CD14-positive monocyte (primary cell): ENCODE data around the gene TIPARP. TPM values are rescaled to one million over a fixed set of nuclear protein-coding genes. Genes with fewer than 3 reads are reported as not detected.

Experiments
- DNase-seq, 3 donors: peaks; one replicate each; pipeline ENCODE4 v3.0.0-alpha.2; 2011 to 2022
- H2AFZ ChIP-seq: 2 replicates; pipeline ENCODE4 v1.6.0; 2012; ENCODE audit warnings: mild to moderate bottlenecking, low read depth, low read length, inconsistent platforms; ENCODE audit not compliant: insufficient read depth, poor library complexity, severe bottlenecking
- H3K27ac ChIP-seq, 2 donors: 1 replicate in 1 of 2; 2 replicates in 1 of 2; pipeline ENCODE4 v1.5.1; 2012 to 2013; ENCODE audit warnings: low read length in 2 of 2, control low read depth in 1 of 2, inconsistent platforms in 1 of 2, low read depth in 1 of 2, mild to moderate bottlenecking in 1 of 2
- H3K27me3 ChIP-seq, 2 donors: one replicate each; pipeline versions ENCODE4 v1.6.0 to v1.6.1; 2011 to 2013; ENCODE audit warnings: low read length in 2 of 2; ENCODE audit not compliant: control insufficient read depth in 2 of 2, insufficient read depth in 2 of 2
- H3K36me3 ChIP-seq, 2 donors: replicated peaks in 1 of 2; 1 replicate in 1 of 2; 2 replicates in 1 of 2; pipeline versions ENCODE4 v1.5.1 to v1.6.1; 2012 to 2013; ENCODE audit warnings: low read length in 2 of 2, control low read depth in 1 of 2, inconsistent platforms in 1 of 2, mild to moderate bottlenecking in 1 of 2; ENCODE audit not compliant: insufficient read depth in 2 of 2, control insufficient read depth in 1 of 2
- H3K4me1 ChIP-seq, 2 donors: 1 replicate in 1 of 2; 2 replicates in 1 of 2; pipeline versions ENCODE4 v1.5.1 to v1.6.1; 2012 to 2013; ENCODE audit warnings: low read length in 2 of 2, control low read depth in 1 of 2, inconsistent platforms in 1 of 2, mild to moderate bottlenecking in 1 of 2, moderate library complexity in 1 of 2; ENCODE audit not compliant: insufficient read depth in 2 of 2, control insufficient read depth in 1 of 2
- H3K4me2 ChIP-seq: replicated peaks from 2 replicates; pipeline ENCODE3; 2012; ENCODE audit warnings: low read length, moderate library complexity, mild to moderate bottlenecking; ENCODE audit not compliant: poor library complexity, severe bottlenecking; ENCODE audit errors: extremely low read depth
- H3K4me3 ChIP-seq, 3 experiments: fragments of 200-600 bp in 1 of 3; sonication (generic) in 1 of 3; replicated peaks in 1 of 3; 1 replicate in 2 of 3; 2 replicates in 1 of 3; pipeline ENCODE4 v1.5.1; 2011 to 2013; ENCODE audit warnings: low read length in 3 of 3, mild to moderate bottlenecking in 3 of 3, control low read depth in 2 of 3, low read depth in 2 of 3, inconsistent platforms in 1 of 3, moderate library complexity in 1 of 3
- H3K79me2 ChIP-seq: 2 replicates; pipeline ENCODE4 v1.6.0; 2012; ENCODE audit warnings: mild to moderate bottlenecking, control low read depth, inconsistent platforms, low read length, moderate library complexity; ENCODE audit not compliant: insufficient read depth
- H3K9ac ChIP-seq: 2 replicates; pipeline ENCODE4 v1.6.0; 2017; ENCODE audit warnings: low read length, mild to moderate bottlenecking; ENCODE audit not compliant: insufficient read depth, poor library complexity, severe bottlenecking
- H3K9me3 ChIP-seq, 2 donors: replicated peaks in 1 of 2; 1 replicate in 1 of 2; 2 replicates in 1 of 2; pipeline versions ENCODE4 v1.5.1 to v1.6.1; 2012 to 2013; ENCODE audit warnings: low read length in 2 of 2, control low read depth in 1 of 2; ENCODE audit not compliant: control insufficient read depth in 1 of 2, insufficient read depth in 1 of 2
- H4K20me1 ChIP-seq: 2 replicates; pipeline ENCODE4 v1.6.0; 2012; ENCODE audit warnings: mild to moderate bottlenecking, low read length, control low read depth, moderate library complexity; ENCODE audit not compliant: insufficient read depth
- H3K27ac Mint-ChIP-seq, 7 donors: one replicate each; pipeline ENCODE4 v1.8.0; 2020; ENCODE audit warnings: mild to moderate bottlenecking in 7 of 7, mixed read lengths in 7 of 7, moderate library complexity in 6 of 7, inconsistent platforms in 2 of 7
- H3K27me3 Mint-ChIP-seq, 3 donors: one replicate each; pipeline ENCODE4 v1.8.0; 2021 to 2022; ENCODE audit warnings: low read depth in 3 of 3, mild to moderate bottlenecking in 3 of 3, mixed read lengths in 3 of 3, moderate library complexity in 3 of 3, inconsistent platforms in 1 of 3
- H3K36me3 Mint-ChIP-seq, 2 donors: one replicate each; pipeline ENCODE4 v1.8.0; 2020; ENCODE audit warnings: mixed read lengths in 2 of 2, inconsistent platforms in 1 of 2, mild to moderate bottlenecking in 1 of 2
- H3K4me1 Mint-ChIP-seq: one replicate; pipeline ENCODE4 v1.8.0; 2020; ENCODE audit warnings: mild to moderate bottlenecking, mixed read lengths
- H3K4me3 Mint-ChIP-seq, 2 donors: one replicate each; pipeline ENCODE4 v1.8.0; 2020; ENCODE audit warnings: mild to moderate bottlenecking in 2 of 2, mixed read lengths in 2 of 2, moderate library complexity in 1 of 2
- H3K9me3 Mint-ChIP-seq, 7 donors: one replicate each; pipeline ENCODE4 v1.8.0; 2020 to 2022; ENCODE audit warnings: mixed read lengths in 7 of 7, mild to moderate bottlenecking in 6 of 7, moderate library complexity in 6 of 7, inconsistent platforms in 2 of 7
- WGBS: methylation state at CpG from one replicate; pipeline ENCODE4 v1.1.5; 2013; ENCODE audit warnings: missing lambda C conversion rate; ENCODE audit not compliant: insufficient coverage; 5-methylcytosine and 5-hydroxymethylcytosine counted together
- intact Hi-C, 2 donors: fragments of 100-400 bp; cut with micrococcal nuclease; formaldehyde crosslinking; loops; one replicate each; pipeline versions ENCODE4 v1.15.0 to v1.15.1; 2023
- polyA plus RNA-seq, 3 donors: library from polyadenylated mRNA; depleted of rRNA in 1 of 3; unstranded in 2 of 3; stranded (reverse) in 1 of 3; fragments of 300-500 nt in 2 of 3; fragments of >200 nt in 1 of 3; fragmentation: Illumina TruSeq in 2 of 3; gene quantifications; 1 replicate in 2 of 3; 2 replicates in 1 of 3; pipeline ENCODE4 v1.2.3, GENCODE V29; 2012 to 2021
- TF ChIP-seq, protein P1 (sequence below): fragments of 200-600 bp; IDR thresholded peaks from one replicate; pipeline ENCODE4 v1.8.0; 2022; ENCODE audit warnings: antibody characterized with exemption, mild to moderate bottlenecking

The TIPARP gene
- polyA plus RNA-seq, 3 donors, result 12.7 to 42.5 (median 16.7) TPM

DNA sequence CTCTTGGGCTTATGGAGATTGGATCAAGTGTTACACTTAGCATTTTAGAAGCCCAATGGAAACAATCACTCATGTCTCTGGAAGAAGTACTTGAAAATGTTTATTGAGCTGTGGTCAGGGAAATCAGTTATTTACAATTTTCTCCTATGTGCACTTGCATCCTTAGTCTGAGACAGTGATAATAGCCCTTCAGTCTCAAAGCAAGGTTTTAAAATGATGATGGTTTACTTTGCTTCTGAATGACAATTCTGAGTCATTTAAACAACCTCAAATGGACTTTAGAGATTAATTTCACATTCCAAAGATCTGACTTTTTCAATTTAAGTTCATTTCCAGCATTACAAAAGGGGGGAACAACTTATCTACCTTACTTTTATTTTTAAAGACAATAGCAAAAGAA is 20.1 kb downstream of the TIPARP start:
- Histone ChIP-seq H3K9me3 (no peaks in the 10 kb centered on the region), H3K9ac (no peak overlapping the region), H3K27me3 (no peaks in the 10 kb centered on the region), H3K4me1 (no peaks in the 10 kb centered on the region), H4K20me1 (peaks cover 63% of the 10 kb centered on the region), H3K4me2 (no peak overlapping the region), H3K4me3 (no peak overlapping the region), H2AFZ (no peak overlapping the region), H3K27ac (no peak overlapping the region), H3K79me2 (peaks cover 41% of the 10 kb centered on the region), H3K36me3 (peaks cover 44 to 69% of the 10 kb centered on the region in 2 donors)
- DNase-seq, result no peak
- H3K36me3 Mint-ChIP-seq, result peaks cover 53 to 70% of the 10 kb centered on the region in 2 donors
- TF ChIP-seq, protein P1, sequence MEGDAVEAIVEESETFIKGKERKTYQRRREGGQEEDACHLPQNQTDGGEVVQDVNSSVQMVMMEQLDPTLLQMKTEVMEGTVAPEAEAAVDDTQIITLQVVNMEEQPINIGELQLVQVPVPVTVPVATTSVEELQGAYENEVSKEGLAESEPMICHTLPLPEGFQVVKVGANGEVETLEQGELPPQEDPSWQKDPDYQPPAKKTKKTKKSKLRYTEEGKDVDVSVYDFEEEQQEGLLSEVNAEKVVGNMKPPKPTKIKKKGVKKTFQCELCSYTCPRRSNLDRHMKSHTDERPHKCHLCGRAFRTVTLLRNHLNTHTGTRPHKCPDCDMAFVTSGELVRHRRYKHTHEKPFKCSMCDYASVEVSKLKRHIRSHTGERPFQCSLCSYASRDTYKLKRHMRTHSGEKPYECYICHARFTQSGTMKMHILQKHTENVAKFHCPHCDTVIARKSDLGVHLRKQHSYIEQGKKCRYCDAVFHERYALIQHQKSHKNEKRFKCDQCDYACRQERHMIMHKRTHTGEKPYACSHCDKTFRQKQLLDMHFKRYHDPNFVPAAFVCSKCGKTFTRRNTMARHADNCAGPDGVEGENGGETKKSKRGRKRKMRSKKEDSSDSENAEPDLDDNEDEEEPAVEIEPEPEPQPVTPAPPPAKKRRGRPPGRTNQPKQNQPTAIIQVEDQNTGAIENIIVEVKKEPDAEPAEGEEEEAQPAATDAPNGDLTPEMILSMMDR, result no peak
- peaks cover 5% of the 10 kb centered on the region for H3K4me1 Mint-ChIP-seq
- H3K4me3 Mint-ChIP-seq, result no peak overlapping the region
- no peaks in the 10 kb centered on the region for H3K9me3 Mint-ChIP-seq
- intact Hi-C loops, result no loop called here
- H3K27ac Mint-ChIP-seq, result no peak overlapping the region
- no peaks in the 10 kb centered on the region for H3K27me3 Mint-ChIP-seq

DNA sequence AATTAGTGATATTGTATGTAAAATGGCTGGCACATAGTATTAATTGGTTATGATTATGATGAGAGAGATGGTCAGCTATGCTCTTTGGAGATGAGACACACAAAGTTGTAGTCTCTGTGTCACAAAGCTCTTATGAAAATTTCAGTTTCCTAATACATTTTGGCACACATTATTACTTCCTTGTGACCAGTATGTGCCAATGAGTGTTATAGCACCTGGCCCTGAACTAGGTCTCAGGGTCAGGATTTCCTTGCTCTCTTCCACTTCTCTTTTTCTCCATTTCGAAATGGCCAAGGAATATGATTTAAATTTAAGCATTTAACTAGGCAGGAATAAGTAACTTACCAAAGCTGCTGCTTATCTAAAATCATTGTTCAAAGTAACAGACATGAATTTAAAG is 28.0 kb downstream of the TIPARP start:
- no peak overlapping the region for H3K4me2 ChIP-seq
- H3K36me3 ChIP-seq, result peaks cover 27 to 55% of the 10 kb centered on the region in 2 donors
- peaks cover 38% of the 10 kb centered on the region for H4K20me1 ChIP-seq
- peaks cover 17% of the 10 kb centered on the region for H3K79me2 ChIP-seq
- H3K27me3 ChIP-seq, result no peaks in the 10 kb centered on the region
- no CpG with 5 or more reads among the region's 1 CpG for WGBS
- TF ChIP-seq, protein P1, result no peak
- H3K4me3 Mint-ChIP-seq, result no peak overlapping the region
- DNase-seq, result peak; percentile 69 to 92 (median 88)
- H3K27ac Mint-ChIP-seq, result peak overlapping the region; percentile 69 to 88 (median 82)
- H3K36me3 Mint-ChIP-seq, result peaks cover 45 to 64% of the 10 kb centered on the region in 2 donors
- no peaks in the 10 kb centered on the region for H3K9me3 ChIP-seq
- H3K27ac ChIP-seq, result peak overlapping the region in 1 of 2 donors; percentile 66
- intact Hi-C loops, result no loop called here
- H3K4me1 ChIP-seq, result peaks cover 39 to 41% of the 10 kb centered on the region in 2 donors
- peaks cover 45% of the 10 kb centered on the region for H3K4me1 Mint-ChIP-seq
- no peak overlapping the region for H2AFZ ChIP-seq
- H3K9me3 Mint-ChIP-seq, result peaks cover 0 to 4% (median 0%) of the 10 kb centered on the region in 7 donors
- H3K9ac ChIP-seq, result no peak overlapping the region
- no peaks in the 10 kb centered on the region for H3K27me3 Mint-ChIP-seq
- no peak overlapping the region for H3K4me3 ChIP-seq
